ENCODE data around the gene PRKCA. TPM values are rescaled to one million over a fixed set of nuclear protein-coding genes. Genes with fewer than 3 reads are reported as not detected.

Gene PRKCA
- total and polyA plus RNA-seq, 2 of the 13 experiments (the other 11 are each of a cell fraction or from before 2014, with no cell fraction given): 18.5 to 21.5 TPM

DNA sequence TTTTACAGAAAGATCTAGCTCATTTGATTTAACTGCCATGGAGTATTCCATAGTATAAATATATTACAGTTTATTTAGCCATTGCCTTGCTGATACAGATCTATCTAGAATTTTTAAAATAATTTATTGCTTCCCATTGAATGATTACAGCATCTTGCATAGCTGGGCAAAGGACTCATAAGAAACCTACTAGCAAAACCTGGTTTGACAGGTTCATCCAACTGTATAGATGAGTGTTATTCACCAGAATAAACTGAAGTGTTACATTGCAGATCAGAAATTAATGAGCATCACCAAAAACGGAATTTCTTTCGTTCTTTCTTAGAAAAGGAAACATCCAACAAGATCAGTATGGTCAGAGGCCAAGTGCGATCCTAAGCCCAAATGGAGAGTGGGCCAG is 330.3 kb downstream of the PRKCA start (continued):
- no peak for TF ChIP-seq ZNF788 (CRISPR knock-in tag; IDR thresholded peaks at IDR 0.05; ENCODE audit: borderline replicate concordance)
- TF ChIP-seq, protein P1, sequence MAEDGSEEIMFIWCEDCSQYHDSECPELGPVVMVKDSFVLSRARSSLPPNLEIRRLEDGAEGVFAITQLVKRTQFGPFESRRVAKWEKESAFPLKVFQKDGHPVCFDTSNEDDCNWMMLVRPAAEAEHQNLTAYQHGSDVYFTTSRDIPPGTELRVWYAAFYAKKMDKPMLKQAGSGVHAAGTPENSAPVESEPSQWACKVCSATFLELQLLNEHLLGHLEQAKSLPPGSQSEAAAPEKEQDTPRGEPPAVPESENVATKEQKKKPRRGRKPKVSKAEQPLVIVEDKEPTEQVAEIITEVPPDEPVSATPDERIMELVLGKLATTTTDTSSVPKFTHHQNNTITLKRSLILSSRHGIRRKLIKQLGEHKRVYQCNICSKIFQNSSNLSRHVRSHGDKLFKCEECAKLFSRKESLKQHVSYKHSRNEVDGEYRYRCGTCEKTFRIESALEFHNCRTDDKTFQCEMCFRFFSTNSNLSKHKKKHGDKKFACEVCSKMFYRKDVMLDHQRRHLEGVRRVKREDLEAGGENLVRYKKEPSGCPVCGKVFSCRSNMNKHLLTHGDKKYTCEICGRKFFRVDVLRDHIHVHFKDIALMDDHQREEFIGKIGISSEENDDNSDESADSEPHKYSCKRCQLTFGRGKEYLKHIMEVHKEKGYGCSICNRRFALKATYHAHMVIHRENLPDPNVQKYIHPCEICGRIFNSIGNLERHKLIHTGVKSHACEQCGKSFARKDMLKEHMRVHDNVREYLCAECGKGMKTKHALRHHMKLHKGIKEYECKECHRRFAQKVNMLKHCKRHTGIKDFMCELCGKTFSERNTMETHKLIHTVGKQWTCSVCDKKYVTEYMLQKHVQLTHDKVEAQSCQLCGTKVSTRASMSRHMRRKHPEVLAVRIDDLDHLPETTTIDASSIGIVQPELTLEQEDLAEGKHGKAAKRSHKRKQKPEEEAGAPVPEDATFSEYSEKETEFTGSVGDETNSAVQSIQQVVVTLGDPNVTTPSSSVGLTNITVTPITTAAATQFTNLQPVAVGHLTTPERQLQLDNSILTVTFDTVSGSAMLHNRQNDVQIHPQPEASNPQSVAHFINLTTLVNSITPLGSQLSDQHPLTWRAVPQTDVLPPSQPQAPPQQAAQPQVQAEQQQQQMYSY (CRISPR knock-in tag; IDR thresholded peaks at IDR 0.05): no peak
- TF ChIP-seq SP5 (CRISPR knock-in tag; IDR thresholded peaks at IDR 0.05; ENCODE audit: borderline replicate concordance, low read depth): no peak
- no peak for TF ChIP-seq LCORL (IDR thresholded peaks at IDR 0.05)
- no peak for TF ChIP-seq LCORL (CRISPR knock-in tag; IDR thresholded peaks at IDR 0.05)

DNA sequence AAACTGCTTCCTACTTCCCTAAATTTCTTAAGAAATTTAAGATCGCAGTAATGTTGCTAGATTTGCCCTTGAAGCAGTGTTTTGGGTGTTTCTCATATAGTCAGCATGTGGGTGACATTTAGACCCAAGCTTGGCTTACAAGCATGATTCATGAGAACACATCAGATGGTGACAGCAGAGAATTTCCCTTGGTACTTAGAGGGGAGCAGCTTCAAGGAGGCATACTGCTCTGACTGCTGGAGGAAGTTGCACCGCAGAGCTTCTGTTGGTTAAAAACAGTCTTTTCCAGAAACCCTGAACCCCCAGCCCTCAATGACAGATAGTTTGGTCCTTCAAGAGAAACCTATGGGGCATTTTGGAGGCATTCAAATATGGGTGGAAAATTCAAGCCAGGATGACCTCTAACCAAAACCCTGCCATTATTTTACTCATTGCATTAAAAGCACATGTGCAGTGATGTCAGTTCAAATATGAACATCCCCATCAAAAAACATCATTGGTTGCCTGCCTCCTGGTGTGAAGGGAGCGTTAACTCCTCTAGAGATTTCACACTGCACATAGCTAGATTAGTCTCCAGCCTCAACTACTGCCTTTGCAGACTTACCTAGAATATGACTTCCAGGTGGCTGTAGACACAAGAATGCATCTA is 331.0 kb downstream of the PRKCA start:
- H3K4me2 ChIP-seq (ENCODE audit: low read depth, low read length): no peak overlapping the region
- CTCF ChIA-PET (ENCODE audit: low intra/inter-chr PET ratio, low total read pairs): no interaction called here
- no TSS peak for BruUV-seq (replicated peaks)
- no peak for DNase-seq (ENCODE audit: low spot score)
- intact Hi-C loops (cut with micrococcal nuclease; ENCODE audit: unreplicated experiment) (no loop called here), in situ Hi-C loops (cut with HindIII; ENCODE audit: extremely low pct_ligation_motif_present, low pct_unique_long_range_greater_than_20kb) (no loop called here)
- H2AFZ ChIP-seq (ENCODE audit: low read length): no peak overlapping the region
- 97% methylated on average over 3 of the region's 3 CpGs for WGBS (ENCODE audit: low lambda C conversion rate)
- H4K20me1 ChIP-seq (ENCODE audit: insufficient read depth, low read length): no peaks in the 10 kb centered on the region
- no peak overlapping the region for H3K4me3 ChIP-seq (replicated peaks in 1 of 3; ENCODE audit: insufficient read depth in 1 of 3, low read depth in 2 of 3, low read length in 3 of 3)
- TF ChIP-seq ATAD3A (CRISPR knock-in tag; IDR thresholded peaks at IDR 0.05) (no peak), ZNF292 (CRISPR knock-in tag; IDR thresholded peaks at IDR 0.05; ENCODE audit: borderline replicate concordance, low read depth) (no peak), SP4 (CRISPR knock-in tag; IDR thresholded peaks at IDR 0.05) (no peak), SP1 (IDR thresholded peaks at IDR 0.05) (no peak), SP1 (CRISPR knock-in tag; IDR thresholded peaks at IDR 0.05) (no peak), MED13 (CRISPR knock-in tag; IDR thresholded peaks at IDR 0.05) (no peak)
- TF ChIP-seq, protein P2, sequence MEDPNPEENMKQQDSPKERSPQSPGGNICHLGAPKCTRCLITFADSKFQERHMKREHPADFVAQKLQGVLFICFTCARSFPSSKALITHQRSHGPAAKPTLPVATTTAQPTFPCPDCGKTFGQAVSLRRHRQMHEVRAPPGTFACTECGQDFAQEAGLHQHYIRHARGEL (CRISPR knock-in tag; IDR thresholded peaks at IDR 0.05): no peak
- TF ChIP-seq, protein P3, sequence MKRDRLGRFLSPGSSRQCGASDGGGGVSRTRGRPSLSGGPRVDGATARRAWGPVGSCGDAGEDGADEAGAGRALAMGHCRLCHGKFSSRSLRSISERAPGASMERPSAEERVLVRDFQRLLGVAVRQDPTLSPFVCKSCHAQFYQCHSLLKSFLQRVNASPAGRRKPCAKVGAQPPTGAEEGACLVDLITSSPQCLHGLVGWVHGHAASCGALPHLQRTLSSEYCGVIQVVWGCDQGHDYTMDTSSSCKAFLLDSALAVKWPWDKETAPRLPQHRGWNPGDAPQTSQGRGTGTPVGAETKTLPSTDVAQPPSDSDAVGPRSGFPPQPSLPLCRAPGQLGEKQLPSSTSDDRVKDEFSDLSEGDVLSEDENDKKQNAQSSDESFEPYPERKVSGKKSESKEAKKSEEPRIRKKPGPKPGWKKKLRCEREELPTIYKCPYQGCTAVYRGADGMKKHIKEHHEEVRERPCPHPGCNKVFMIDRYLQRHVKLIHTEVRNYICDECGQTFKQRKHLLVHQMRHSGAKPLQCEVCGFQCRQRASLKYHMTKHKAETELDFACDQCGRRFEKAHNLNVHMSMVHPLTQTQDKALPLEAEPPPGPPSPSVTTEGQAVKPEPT (CRISPR knock-in tag; IDR thresholded peaks at IDR 0.05; ENCODE audit: low read depth): no peak
- no peaks in the 10 kb centered on the region for H3K4me1 ChIP-seq (ENCODE audit: insufficient read depth, low read length)
- H3K9ac ChIP-seq (ENCODE audit: insufficient read depth, low read depth, low read length): no peak overlapping the region
- H3K27ac ChIP-seq (ENCODE audit: extremely low read length, insufficient read depth, low read length): no peak overlapping the region
- no peak for FAIRE-seq
- no peaks in the 10 kb centered on the region for H3K27me3 ChIP-seq (ENCODE audit: control insufficient read depth in 1 of 2, insufficient read depth in 2 of 2, low read length in 2 of 2)
- H3K79me2 ChIP-seq (ENCODE audit: insufficient read depth, low read length): peaks cover 2% of the 10 kb centered on the region
- no peaks in the 10 kb centered on the region for H3K9me3 ChIP-seq (ENCODE audit: low read length)
- POLR2A ChIA-PET: no interaction called here
- peaks cover 1 to 10% of the 10 kb centered on the region in 2 experiments; a peak in 1 of 5 replicates for H3K36me3 ChIP-seq (replicated peaks in 1 of 2; ENCODE audit: control insufficient read depth in 1 of 2, insufficient read depth in 2 of 2, low read length in 2 of 2)
- ATAC-seq: no peak

Measured in HepG2 (cell line).